Caki2 (cell line): ENCODE measurements around the gene C7orf25. TPM values are rescaled to one million over a fixed set of nuclear protein-coding genes. Genes with fewer than 3 reads are reported as not detected.
"Not testable (repeated sequence)": the region's sequence is repeated elsewhere in the genome, so short reads cannot be mapped to it uniquely, and the experiment has no call there.

Experiments
- DNase-seq: peaks from one replicate; pipeline ENCODE4 v3.0.0-alpha.2; 2015; ENCODE audit warnings: low read depth
- in situ Hi-C: cut with HindIII; loops from 2 replicates; pipeline ENCODE4 v1.10.0; 2016; ENCODE audit warnings: low sequenced_read_pairs, low pct_unique_long_range_greater_than_20kb, mixed read lengths
- total RNA-seq: library from RNA; depleted of rRNA; stranded (reverse); fragments of >200 nt; shearing (Covaris generic); gene quantifications from 2 replicates; pipeline ENCODE4 v1.2.3, GENCODE V29; 2014; ENCODE audit warnings: low replicate concordance; rRNA removed

Gene C7orf25
- total RNA-seq, 1 experiment from 2014 or later = 14.4 TPM

GRCh38 chr7:42893346-42894240 is 18.3 kb downstream of the C7orf25 start:
- in situ Hi-C loops = no loop called here
- DNase-seq = no peak

- in situ Hi-C loops = no loop called here
- DNase-seq = no peak
These were observed 24.9 kb downstream of the C7orf25 start for GRCh38 chr7:42886893-42887505.

GRCh38 chr7:42886129-42886528 is 25.7 kb downstream of the C7orf25 start:
- in situ Hi-C loops = no loop called here
- DNase-seq = peak; percentile 36

GRCh38 chr7:42885183-42885582 is 26.7 kb downstream of the C7orf25 start:
- in situ Hi-C loops, DNase-seq: not testable (repeated sequence)

GRCh38 chr7:42883950-42884349 is 27.9 kb downstream of the C7orf25 start:
- in situ Hi-C loops = no loop called here
- peak; percentile 59 for DNase-seq

- DNase-seq = no peak
- in situ Hi-C loops = no loop called here
These were observed 31.5 kb downstream of the C7orf25 start for GRCh38 chr7:42880392-42880791.

DNA sequence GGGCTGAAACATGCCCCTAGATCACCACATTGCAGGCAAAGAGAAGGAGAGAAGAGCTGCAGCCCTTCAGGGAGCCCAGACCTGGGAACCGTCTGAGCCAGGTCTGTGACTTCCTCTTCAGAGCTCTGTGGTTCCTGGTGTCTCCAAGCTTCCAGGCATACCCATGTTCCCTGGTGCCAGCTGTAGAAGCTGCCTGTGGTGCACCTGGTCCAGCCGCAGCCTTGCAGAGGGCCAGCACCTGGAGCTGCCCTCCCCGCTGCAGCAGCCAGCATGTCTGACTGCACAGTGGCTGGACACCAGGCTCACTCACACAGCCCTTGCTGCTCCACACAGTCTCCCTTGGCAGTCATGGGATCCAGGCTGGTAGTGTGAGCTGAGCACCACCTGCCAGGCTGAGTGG is 33.6 kb downstream of the C7orf25 start:
- in situ Hi-C loops = no loop called here
- no peak for DNase-seq

DNA sequence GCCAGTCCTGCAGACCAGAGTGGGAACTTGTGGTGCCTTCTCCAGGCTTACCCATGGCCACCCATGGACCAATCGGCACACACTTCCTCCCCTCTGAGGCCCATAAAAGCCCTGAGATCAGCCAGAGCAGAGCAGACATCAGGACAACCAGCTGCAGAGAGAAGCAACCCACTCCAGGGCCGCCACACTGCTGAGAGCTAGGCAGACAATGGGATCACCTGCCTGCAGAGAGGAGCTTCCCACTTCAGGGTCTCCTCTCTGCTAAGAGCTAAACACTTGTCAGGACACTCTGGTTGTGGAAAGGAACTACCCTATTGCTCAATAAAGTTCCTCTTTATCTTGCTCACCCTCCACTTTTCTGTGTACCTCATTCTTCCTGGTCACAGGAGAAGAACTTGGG is 34.0 kb downstream of the C7orf25 start:
- no peak for DNase-seq
- in situ Hi-C loops = no loop called here

- DNase-seq = peak; percentile 43
- in situ Hi-C loops = no loop called here
These were observed 35.4 kb downstream of the C7orf25 start for GRCh38 chr7:42876182-42877068.

DNA sequence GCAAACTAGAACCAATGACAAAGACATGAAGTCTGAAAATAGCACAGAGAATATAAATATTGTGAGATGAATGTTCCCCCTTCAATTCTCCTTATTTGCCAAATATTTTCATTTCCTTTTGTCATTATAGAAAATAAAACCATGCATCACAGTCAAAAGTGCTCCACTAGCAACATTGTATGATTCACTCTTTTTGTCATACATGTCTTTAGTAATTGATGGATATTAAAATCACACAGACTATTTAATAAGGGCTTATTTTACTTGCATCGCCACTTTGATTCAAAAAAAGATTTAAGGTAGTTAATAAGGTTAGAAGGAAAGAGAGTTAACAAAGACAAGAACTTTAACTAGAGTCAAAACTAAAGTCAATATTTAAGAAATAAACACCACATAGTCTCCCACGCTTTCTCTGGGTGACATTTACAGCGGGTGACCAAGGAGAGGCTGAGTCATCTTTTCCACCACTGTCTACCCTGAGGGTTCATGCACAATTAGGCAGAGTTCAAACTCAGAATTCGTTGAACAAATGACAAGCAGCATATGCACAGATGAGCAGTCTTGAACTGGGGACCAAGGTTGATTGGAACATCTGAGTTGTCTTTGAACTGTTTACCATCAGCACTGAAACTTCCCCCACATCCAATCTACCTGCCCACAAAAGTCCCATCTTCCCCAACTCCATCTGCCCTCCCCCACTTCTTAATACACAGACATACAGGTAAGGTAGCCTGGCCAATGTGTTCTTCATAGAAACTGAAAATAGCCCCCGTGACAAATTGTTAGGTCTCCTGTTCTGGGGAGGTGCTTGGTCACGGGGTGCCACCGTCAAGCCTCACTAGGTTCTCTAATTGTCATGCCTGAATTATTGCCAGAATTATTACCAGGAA is 42.5 kb downstream of the C7orf25 start:
- in situ Hi-C loops = no loop called here
- DNase-seq = peak; percentile 62

DNA sequence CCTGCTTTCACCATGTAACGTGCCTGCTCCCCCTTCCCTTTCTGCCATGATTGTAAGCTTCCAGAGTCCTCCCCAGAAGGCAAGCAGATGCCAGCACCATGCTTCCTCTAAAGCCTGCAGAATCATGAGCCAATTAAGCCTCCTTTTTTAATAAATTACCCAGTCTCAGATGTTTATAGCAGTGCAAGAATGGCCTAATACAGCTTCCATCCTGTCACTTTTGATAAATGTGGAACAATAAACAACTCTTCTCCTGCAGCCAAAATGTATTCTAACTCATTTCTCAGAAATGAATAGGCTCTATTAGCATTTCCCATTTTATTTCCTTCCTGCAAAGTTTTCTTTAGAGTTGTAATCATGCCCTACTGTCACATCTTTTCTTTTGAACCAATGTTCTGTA is 43.4 kb downstream of the C7orf25 start:
- DNase-seq = no peak
- in situ Hi-C loops = no loop called here

Other genes with a start within 250 kb of the C7orf25 start
- gene PSMA2, start 20.1 kb upstream of the C7orf25 start, total RNA-seq = 172 and 187 TPM in 2 replicates
- gene MRPL32, start 20.3 kb upstream of the C7orf25 start, total RNA-seq = 53.2 and 74.2 TPM in 2 replicates
- gene HECW1, start 200.6 kb upstream of the C7orf25 start, total RNA-seq = 14.0 and 35.3 TPM in 2 replicates